OCI-LY7 (cell line): ENCODE measurements around the gene CRMP1.

Source experiments
- EZH2phosphoT487 ChIP-seq: fragments of 200-600 bp; sonication (generic); IDR thresholded peaks from 2 replicates; pipeline ENCODE4 v1.6.1; 2018; ENCODE audit warnings: low read depth, borderline replicate concordance, mild to moderate bottlenecking, mixed run types, antibody characterized with exemption, low read length, moderate library complexity, mixed read lengths
- TF ChIP-seq, protein P1 (sequence below): fragments of 200-600 bp; sonication (generic); conservative IDR thresholded peaks from 2 replicates; pipeline ENCODE4 v1.5.1; 2014; ENCODE audit warnings: mild to moderate bottlenecking, antibody characterized with exemption, low read length, moderate library complexity, mixed read lengths

DNA sequence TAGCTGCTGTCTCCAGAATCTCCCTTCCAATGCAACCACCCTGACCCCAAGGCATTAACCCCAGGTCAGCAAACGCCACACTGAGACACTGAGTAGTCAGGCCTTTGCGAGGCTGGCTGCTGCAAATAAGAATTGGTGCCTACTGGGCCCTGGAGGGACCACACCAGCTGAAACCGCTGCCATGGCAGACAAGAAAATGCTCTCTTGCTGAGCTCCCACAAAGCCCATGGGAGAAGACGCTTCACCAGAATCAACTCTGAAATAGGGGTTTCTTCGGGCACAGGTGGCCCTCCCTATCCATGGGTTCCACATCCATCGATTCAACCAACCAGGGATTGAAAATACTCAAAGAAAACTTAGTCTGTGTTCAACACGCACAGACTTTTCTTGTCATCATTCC lies 26.7 kb upstream of the CRMP1 start:
- TF ChIP-seq, protein P1, sequence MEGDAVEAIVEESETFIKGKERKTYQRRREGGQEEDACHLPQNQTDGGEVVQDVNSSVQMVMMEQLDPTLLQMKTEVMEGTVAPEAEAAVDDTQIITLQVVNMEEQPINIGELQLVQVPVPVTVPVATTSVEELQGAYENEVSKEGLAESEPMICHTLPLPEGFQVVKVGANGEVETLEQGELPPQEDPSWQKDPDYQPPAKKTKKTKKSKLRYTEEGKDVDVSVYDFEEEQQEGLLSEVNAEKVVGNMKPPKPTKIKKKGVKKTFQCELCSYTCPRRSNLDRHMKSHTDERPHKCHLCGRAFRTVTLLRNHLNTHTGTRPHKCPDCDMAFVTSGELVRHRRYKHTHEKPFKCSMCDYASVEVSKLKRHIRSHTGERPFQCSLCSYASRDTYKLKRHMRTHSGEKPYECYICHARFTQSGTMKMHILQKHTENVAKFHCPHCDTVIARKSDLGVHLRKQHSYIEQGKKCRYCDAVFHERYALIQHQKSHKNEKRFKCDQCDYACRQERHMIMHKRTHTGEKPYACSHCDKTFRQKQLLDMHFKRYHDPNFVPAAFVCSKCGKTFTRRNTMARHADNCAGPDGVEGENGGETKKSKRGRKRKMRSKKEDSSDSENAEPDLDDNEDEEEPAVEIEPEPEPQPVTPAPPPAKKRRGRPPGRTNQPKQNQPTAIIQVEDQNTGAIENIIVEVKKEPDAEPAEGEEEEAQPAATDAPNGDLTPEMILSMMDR, result no peak
- no peak for TF ChIP-seq EZH2phosphoT487
